ENCODE data around the gene LRTM2. TPM values are rescaled to one million over a fixed set of nuclear protein-coding genes. Genes with fewer than 3 reads are reported as not detected.
A peak's percentile ranks its signal among the peaks of the same experiment; 100 is the strongest.

The LRTM2 gene
- total and polyA plus RNA-seq, 2 donors (not counting 1 experiment from before 2014, with no cell fraction given), result not detected

DNA sequence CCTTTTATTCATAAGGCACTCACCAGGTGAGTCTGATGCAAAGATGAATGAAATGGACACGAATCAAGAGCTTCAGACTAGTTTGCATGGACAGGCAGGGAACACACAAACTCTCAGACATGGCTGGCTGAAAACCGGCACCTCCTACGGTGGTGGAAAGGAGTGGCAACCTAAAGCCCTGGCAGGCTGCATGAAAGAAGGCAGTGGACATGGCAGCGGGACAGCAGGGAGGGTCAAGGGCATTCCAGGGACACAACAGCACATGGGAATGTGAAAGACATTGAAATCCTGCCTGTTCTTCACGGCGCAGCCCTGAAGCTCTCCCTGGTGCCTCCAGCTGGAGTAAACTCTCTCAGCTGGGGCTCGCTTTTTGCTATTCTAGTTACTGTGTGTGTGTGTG lies 16.6 kb upstream of the LRTM2 start:
- Histone ChIP-seq H3K36me3 (ENCODE audit: control insufficient read depth, insufficient read depth, low read length) (no peaks in the 10 kb centered on the region), H3K4me1 (ENCODE audit: control insufficient read depth, extremely low read depth, insufficient read depth, low read length) (peaks cover 6% of the 10 kb centered on the region), H3K27me3 (ENCODE audit: control insufficient read depth, insufficient read depth, low read length) (no peaks in the 10 kb centered on the region), H3K79me2 (ENCODE audit: control insufficient read depth, insufficient read depth, low read length) (no peaks in the 10 kb centered on the region), H2AFZ (ENCODE audit: low read length) (no peak overlapping the region), H3K9me3 (ENCODE audit: control insufficient read depth, insufficient read depth, low read depth, low read length) (no peaks in the 10 kb centered on the region), H3K4me3 (replicated peaks in 1 of 4; ENCODE audit: control extremely low read depth in 1 of 4, insufficient read depth in 1 of 4, low read depth in 3 of 4, low read length in 4 of 4) (no peak overlapping the region), H3K27ac (ENCODE audit: insufficient read depth, low read length) (no peak overlapping the region), H3K9ac (ENCODE audit: insufficient read depth, low read length) (no peak overlapping the region), H3K4me2 (ENCODE audit: extremely low read depth, insufficient read depth, low read length) (no peak overlapping the region), H4K20me1 (ENCODE audit: control insufficient read depth, extremely low read depth, insufficient read depth, low read length) (no peaks in the 10 kb centered on the region)
- DNase-seq (ENCODE audit: low read depth in 2 of 2), result no peak
- TF ChIP-seq, protein P1, sequence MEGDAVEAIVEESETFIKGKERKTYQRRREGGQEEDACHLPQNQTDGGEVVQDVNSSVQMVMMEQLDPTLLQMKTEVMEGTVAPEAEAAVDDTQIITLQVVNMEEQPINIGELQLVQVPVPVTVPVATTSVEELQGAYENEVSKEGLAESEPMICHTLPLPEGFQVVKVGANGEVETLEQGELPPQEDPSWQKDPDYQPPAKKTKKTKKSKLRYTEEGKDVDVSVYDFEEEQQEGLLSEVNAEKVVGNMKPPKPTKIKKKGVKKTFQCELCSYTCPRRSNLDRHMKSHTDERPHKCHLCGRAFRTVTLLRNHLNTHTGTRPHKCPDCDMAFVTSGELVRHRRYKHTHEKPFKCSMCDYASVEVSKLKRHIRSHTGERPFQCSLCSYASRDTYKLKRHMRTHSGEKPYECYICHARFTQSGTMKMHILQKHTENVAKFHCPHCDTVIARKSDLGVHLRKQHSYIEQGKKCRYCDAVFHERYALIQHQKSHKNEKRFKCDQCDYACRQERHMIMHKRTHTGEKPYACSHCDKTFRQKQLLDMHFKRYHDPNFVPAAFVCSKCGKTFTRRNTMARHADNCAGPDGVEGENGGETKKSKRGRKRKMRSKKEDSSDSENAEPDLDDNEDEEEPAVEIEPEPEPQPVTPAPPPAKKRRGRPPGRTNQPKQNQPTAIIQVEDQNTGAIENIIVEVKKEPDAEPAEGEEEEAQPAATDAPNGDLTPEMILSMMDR (conservative IDR thresholded peaks at IDR 0.05 in 1 of 2, IDR thresholded peaks at IDR 0.05 in 1 of 2; ENCODE audit: low read depth in 1 of 2, low read length in 2 of 2), result no peak
- no peak for TF ChIP-seq EZH2 (IDR thresholded peaks at IDR 0.05; ENCODE audit: low read length, missing control alignments)

DNA sequence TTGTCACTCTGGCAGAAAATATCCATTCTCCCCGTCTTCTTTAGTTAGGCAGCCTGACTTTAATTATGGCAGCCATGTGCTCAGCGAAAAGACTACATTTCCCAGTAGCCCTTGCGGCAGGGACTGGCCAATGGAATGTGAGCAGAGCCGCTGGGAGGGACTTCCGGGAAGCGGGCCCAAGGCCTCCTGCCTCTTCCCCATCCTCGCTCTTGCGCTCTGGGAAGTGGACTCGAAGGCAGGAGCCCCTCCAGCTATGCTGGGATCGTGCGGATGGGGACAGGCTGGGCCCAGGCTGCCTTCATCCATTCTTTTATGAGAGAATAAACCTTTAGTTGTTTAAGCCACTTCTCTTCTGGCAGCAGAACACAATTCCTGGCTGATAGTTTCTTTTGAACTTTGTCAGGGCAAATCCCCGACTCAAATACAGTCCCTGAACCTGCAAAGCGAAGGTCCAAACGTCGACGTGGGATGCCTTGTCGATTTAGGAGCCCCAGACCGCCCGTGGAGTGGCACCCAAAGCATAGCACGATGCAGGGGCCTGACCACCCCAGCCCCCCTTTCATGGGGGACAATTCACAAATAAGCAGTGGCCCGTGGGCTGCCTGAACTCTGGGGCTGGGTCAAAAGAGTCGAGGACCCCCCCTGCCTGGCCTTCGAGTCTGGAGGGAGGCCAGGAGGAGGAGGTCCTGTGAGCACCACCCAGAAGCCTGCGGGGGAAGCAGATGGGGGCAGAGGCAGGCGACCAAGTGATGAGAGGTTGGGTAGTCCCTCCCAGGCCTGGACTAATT lies 15.6 kb upstream of the LRTM2 start:
- Histone ChIP-seq H3K9ac (ENCODE audit: insufficient read depth, low read length) (no peak overlapping the region), H3K9me3 (ENCODE audit: control insufficient read depth, insufficient read depth, low read depth, low read length) (no peaks in the 10 kb centered on the region), H2AFZ (ENCODE audit: low read length) (peak overlapping the region; percentile 58), H3K36me3 (ENCODE audit: control insufficient read depth, insufficient read depth, low read length) (no peaks in the 10 kb centered on the region), H3K4me1 (ENCODE audit: control insufficient read depth, extremely low read depth, insufficient read depth, low read length) (peaks cover 6% of the 10 kb centered on the region), H3K27me3 (ENCODE audit: control insufficient read depth, insufficient read depth, low read length) (no peaks in the 10 kb centered on the region), H3K27ac (ENCODE audit: insufficient read depth, low read length) (no peak overlapping the region), H4K20me1 (ENCODE audit: control insufficient read depth, extremely low read depth, insufficient read depth, low read length) (no peaks in the 10 kb centered on the region), H3K4me2 (ENCODE audit: extremely low read depth, insufficient read depth, low read length) (no peak overlapping the region), H3K4me3 (replicated peaks in 1 of 4; ENCODE audit: control extremely low read depth in 1 of 4, insufficient read depth in 1 of 4, low read depth in 3 of 4, low read length in 4 of 4) (no peak overlapping the region), H3K79me2 (ENCODE audit: control insufficient read depth, insufficient read depth, low read length) (no peaks in the 10 kb centered on the region)
- no peak for TF ChIP-seq EZH2 (IDR thresholded peaks at IDR 0.05; ENCODE audit: low read length, missing control alignments)
- TF ChIP-seq, protein P1 (conservative IDR thresholded peaks at IDR 0.05 in 1 of 2, IDR thresholded peaks at IDR 0.05 in 1 of 2; ENCODE audit: low read depth in 1 of 2, low read length in 2 of 2), result no peak
- DNase-seq (ENCODE audit: low read depth in 2 of 2), result peak; percentile 87 to 90

DNA sequence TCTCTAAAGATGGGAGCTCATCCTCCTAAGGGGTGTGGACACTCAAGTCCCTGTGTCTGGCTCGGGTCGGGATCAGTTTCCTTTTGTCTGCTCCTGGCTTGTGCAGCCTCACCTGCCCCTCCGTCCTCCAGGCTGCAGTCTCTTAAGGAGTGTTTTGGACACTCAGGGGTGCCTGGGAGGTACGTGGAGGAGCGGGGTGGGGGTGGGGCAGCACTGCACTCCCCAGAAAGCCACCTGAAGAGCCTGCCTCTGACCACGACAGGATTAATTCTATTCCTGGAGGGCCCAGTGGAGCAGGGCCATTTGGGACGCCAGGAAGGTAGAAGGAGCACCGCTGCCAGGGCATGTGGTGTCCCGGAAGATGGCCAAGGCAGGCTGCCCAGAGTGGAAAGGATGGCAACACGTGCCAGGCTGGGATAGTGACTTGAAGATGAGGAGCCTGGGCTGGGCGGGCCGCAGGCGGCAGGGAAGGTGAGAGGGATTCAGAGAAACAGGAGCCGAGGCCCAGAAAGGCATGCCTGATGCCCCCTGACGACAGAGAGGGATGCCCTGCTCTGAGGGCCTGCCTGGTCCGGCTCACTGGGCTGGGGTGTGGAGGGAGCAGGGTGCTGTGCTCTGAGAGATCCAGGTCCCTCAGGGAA lies 14.8 kb upstream of the LRTM2 start:
- DNase-seq (ENCODE audit: low read depth in 2 of 2), result no peak
- H3K27ac ChIP-seq (ENCODE audit: insufficient read depth, low read length), result no peak overlapping the region
- no peak overlapping the region for H3K4me2 ChIP-seq (ENCODE audit: extremely low read depth, insufficient read depth, low read length)
- no peak overlapping the region for H3K4me3 ChIP-seq (replicated peaks in 1 of 4; ENCODE audit: control extremely low read depth in 1 of 4, insufficient read depth in 1 of 4, low read depth in 3 of 4, low read length in 4 of 4)
- no peaks in the 10 kb centered on the region for H3K36me3 ChIP-seq (ENCODE audit: control insufficient read depth, insufficient read depth, low read length)
- peaks cover 6% of the 10 kb centered on the region for H3K4me1 ChIP-seq (ENCODE audit: control insufficient read depth, extremely low read depth, insufficient read depth, low read length)
- H3K9me3 ChIP-seq (ENCODE audit: control insufficient read depth, insufficient read depth, low read depth, low read length), result no peaks in the 10 kb centered on the region
- TF ChIP-seq, protein P1 (conservative IDR thresholded peaks at IDR 0.05 in 1 of 2, IDR thresholded peaks at IDR 0.05 in 1 of 2; ENCODE audit: low read depth in 1 of 2, low read length in 2 of 2), result no peak
- H3K9ac ChIP-seq (ENCODE audit: insufficient read depth, low read length), result no peak overlapping the region
- no peaks in the 10 kb centered on the region for H3K27me3 ChIP-seq (ENCODE audit: control insufficient read depth, insufficient read depth, low read length)
- no peaks in the 10 kb centered on the region for H4K20me1 ChIP-seq (ENCODE audit: control insufficient read depth, extremely low read depth, insufficient read depth, low read length)
- no peaks in the 10 kb centered on the region for H3K79me2 ChIP-seq (ENCODE audit: control insufficient read depth, insufficient read depth, low read length)
- H2AFZ ChIP-seq (ENCODE audit: low read length), result no peak overlapping the region

Data from fibroblast of lung (primary cell).